GM21723 (cell line): ENCODE data around the gene AKNA.

ENCODE experiments used
- ATAC-seq: cut with Tn5 transposase; IDR thresholded peaks from one replicate; pipeline ENCODE4 v1.9.1; 2021; ENCODE audit warnings: mild to moderate bottlenecking, moderate library complexity; ENCODE audit not compliant: unreplicated experiment

AKNA gene

GRCh38 chr9:114364134-114365041 lies 23.4 kb downstream of the AKNA start:
- ATAC-seq, result no peak

GRCh38 chr9:114363424-114363823 lies 24.4 kb downstream of the AKNA start:
- ATAC-seq, result no peak

- ATAC-seq, result no peak
Measured at GRCh38 chr9:114362394-114362793, 25.4 kb downstream of the AKNA start.

GRCh38 chr9:114361542-114361941 lies 26.2 kb downstream of the AKNA start:
- no peak for ATAC-seq

DNA sequence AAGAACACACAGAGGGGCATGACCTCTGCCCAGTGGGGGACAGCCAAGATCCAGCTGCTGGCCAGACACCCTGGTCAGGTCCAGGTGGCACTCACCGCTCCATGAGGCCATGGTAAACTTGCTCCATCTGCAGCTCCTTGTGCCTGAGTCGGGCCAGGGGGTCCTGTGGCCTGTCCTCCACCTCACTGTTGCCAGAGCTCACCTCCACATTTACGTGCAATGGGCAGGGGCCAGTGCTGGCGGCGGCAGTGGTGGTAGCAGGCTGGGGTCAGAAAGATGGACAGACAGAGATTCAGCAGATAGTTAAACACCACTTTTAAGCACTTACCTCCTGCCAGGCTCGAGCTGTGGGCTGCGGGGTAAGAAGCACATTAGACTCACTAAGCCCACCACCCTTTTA lies 28.0 kb downstream of the AKNA start:
- ATAC-seq, result no peak

GRCh38 chr9:114357911-114358328 lies 29.9 kb downstream of the AKNA start:
- no peak for ATAC-seq

DNA sequence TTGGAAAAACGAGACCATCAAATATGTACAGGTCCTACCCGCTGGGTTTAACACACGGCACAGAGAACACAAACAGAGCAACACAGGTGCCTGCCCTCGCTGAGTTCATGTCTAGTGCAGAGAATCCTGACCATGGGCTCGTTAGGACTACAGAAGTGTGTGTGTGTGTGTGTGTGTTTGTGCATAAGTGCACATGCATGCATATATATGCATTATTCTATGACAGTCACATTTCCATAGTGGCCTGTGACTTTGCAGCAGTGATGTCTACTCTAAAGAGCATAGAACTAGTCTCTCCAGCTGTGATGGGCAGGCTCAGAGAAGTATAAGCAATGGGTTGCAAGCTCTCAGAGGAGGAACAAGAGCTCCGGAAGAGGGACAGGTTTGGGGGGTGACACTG lies 30.4 kb downstream of the AKNA start:
- ATAC-seq, result no peak

GRCh38 chr9:114356792-114357191 lies 31.0 kb downstream of the AKNA start:
- no peak for ATAC-seq

DNA sequence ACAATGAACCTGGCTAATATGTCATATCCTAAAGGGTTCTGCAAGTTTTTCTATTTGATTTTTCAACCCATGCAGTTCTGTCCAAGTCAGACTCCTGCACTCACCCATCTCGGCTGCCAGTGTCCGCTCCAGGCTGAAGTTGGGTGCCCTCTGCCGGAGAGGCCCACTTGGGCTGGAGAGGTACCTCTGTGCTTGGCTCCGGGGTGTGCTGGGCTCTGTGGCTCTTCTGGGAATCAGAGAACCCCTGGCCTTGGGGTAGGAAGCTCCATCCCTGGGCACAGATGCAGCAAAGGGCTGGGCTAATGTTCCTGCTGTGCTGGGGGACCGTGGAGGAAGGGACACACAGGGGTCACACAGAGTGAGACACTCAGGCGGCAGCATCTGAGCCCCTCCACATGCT lies 32.0 kb downstream of the AKNA start:
- no peak for ATAC-seq

- no peak for ATAC-seq
Measured at GRCh38 chr9:114351932-114352331, 35.9 kb downstream of the AKNA start.

DNA sequence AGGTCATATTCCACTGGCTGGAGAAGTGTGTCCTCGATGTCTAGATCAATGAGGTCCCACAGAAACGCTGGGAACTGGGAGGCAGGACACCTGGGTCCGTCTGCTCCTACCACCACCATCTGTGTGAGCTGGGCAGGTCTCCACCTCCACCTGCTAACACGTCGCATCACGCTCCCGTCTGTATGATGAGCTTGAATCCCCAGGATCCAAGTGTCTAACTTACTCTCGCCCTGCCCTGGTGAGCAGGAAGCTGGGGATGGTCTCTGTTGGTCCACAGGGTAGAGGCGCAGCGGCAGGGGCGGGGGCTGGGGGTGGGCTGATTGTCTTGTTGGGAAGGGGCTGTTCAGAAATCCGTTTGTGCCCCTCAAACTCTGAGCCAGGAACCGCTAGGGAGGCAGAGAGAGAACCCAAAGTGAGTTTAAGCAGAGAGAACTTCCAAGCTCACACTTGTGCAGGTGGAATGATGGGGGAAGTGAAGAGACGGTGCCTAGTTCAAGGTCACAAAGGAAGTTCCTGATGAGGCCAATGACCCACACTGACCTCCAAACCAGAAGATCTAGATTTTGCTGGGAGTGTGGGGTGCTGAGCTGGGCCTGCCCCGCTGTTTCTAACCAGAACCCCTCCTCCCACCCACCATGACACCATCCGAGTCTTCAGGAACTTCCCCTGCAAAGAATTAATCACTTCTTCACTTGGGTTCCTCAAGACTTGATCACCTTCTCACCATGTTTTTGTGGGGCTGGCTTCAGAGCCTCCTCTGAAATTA lies 37.0 kb downstream of the AKNA start:
- ATAC-seq, result no peak

DNA sequence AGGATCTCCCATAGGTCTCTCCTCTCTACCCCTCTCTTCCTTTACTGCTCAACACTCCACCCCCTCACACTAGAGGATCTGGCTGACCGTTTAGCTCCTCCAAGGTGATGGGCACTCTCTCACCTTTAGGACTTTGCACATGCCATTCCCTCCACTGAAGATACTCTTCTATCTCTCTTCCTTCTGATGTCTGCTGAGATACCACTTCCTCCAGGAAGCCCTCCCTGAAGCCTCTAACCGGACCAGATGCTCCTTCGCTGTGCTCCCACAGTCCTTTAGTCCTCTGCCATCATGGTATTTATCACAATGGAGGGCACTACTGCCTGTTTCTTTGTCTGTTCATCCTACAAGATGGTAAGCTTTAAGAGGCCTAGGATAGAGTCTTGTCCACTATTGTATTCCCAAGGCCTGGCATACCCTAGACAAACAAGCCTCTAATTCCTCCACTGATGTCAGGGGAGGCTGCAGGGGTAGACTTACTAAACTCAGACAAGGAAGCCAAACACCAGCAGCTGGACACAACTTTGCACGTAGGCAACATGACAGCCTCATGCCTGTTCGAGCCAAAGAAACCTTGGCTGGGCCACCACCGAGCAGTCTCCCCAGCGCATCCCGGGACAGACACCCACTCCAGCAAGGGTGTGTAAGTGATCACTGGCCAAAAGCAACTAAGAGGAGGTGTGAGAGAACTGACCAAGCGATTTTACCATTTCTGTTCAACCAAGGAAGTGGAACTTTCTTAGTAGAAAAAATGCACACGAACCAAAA lies 37.9 kb downstream of the AKNA start:
- no peak for ATAC-seq

GRCh38 chr9:114348906-114349482 lies 38.8 kb downstream of the AKNA start:
- peak; percentile 92 for ATAC-seq

DNA sequence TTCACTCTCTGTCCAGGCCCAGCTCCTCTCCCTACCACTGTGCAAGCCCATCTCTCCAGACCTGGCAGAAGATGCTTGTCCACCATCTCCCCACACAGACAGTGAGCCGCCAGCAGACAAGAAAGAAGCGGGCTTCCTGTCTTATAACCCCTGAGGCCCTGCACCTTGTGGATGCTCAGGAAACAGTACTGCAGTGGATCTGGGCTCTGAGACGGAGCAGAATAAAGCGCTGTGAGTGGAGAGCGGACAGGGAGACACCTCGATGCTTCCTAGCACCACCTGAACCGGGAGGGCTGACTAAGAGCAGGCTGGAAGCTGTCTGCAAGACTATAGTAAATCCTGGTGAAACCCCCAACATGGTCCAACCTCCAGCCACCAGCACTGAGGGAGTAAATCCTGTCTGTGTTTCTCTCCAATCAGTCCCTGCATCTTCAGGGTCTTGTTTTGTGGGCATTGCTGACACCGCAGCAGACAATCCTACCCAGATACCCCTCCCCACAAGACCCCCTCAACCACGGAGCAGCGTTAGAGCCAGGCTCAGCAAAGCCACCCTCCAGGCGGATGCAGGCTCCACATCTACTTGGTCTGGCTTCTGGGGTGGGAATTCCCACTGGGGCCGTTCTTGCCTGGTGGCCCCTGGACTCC lies 39.4 kb downstream of the AKNA start:
- ATAC-seq, result no peak

- ATAC-seq, result no peak
Measured at GRCh38 chr9:114347675-114348074, 40.1 kb downstream of the AKNA start.

DNA sequence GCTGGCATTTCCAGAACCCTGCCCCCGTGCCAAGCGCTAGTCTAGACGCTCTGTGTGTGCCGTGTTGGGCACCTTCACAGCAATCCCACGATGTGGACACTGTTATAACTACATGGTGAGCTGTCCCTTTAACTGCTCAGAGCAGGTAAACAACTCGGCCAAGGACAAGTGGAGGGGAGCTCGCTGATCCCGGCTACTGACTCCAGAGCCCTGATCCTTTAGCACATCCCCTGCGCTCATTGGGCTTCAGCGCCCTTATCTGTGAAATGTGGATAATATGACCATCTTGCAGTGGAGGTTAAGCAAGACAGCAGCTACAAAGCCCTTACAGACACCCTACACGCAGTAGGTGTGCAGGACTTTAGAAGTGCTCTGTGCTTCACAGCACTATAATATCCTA lies 41.6 kb downstream of the AKNA start:
- ATAC-seq, result no peak

DNA sequence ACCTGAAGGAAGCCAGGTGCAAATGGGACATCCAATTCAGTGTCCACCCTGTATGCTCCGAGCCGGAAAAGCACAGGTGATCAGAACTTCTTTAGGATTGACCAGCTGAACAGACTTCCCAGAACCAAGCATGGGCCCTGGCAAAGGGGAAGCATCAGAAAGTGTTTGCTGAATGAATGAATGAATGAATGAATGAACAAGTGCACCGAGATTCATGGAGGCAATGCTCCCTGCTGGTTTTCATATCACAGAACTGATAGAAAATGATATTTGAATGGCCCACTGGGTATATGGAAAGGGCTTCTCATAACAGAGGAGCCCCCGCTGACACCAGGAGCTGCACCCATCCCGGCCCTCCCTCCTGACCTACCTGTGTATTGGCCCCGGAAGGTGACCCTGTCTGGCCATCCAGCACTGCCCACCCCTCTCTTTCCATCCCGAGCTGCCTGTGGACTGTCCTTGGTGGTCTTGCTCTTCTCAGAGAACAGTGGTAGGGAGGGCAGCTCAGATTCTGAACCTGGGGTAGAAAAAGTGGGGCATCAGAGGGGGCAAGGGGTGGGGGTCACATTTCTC lies 42.2 kb downstream of the AKNA start:
- no peak for ATAC-seq

DNA sequence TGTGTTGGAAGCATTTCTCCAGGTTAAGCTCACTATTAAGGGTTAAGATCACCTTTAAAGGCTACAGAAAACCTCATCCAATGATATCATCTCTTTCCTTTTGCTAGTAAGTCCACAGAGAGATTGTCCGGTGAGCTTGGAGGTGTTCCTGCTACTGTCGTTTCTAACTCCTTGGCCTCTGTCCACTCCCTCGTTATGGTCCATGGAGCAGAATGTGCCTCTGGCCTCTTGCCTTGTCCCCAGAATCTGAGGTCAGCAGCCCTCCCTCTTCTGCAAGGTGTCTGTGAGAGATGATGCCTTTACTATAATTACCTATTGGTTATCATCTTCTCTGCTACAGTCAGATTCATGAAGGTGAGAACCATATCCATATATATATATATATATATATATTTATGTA lies 43.1 kb downstream of the AKNA start:
- ATAC-seq, result no peak

DNA sequence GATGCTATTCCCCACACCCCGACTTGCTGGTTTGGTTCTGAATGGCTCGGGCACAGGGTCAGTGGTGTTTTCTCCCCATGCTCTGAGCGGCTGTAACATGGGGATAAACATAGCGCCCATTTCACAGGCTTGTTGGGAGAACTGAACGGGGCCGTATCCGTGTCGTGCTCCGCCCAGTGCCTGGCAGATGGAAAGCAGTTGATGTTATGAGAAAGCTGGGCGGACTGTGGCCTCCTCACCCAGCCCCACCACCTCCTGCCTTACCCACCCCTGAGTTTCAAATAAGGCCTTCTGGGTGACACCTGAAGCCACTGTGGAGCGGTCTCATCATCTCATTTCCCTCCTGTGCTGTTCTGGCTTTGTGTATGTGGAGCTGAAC lies 43.6 kb downstream of the AKNA start:
- ATAC-seq, result no peak

DNA sequence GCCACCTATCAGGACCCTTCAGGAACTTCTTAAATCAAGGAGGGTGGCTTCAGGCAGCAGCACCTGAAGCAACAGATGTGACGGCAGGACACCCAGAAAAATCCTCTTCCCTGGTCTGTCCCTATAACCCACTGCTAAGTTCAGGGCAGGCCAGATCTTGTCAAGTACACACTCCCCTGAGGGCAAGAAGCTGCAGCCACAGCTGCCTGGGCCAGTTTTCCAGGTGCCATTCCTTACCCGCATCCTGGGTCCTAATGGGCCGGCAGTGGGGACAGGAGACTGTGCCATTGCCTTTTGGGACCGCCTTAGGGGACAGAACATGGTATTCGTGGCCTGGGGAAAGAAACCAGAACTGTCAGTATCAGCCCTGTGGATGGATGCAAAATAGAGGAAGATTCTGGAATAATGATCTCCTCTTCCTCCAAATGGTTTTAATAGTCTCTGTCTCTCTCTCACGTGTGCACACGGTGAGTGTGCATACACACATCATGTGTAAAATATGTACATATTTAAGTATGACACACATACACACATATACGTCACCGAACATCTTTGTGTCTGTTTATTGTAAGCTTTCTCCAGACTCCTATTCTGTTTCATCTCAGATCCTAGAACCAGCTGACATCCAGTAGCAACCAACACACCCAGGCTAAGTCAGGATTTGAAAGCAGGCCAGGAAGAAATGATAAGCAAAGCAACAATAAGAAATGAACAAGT lies 44.2 kb downstream of the AKNA start:
- ATAC-seq, result no peak
